Measurements from ENCODE around the gene ACOXL. TPM values are rescaled to one million over a fixed set of nuclear protein-coding genes. Genes with fewer than 3 reads are reported as not detected.

The ACOXL gene
- total and polyA plus RNA-seq, 4 donors: 0.13 TPM; not detected in 3

GRCh38 chr2:111101592-111101991 is 369.2 kb downstream of the ACOXL start:
- Histone ChIP-seq H3K4me1 (ENCODE audit: control insufficient read depth in 1 of 2, insufficient read depth in 2 of 2, low read length in 2 of 2) (no peaks in the 10 kb centered on the region), H3K4me3 (ENCODE audit: low read length in 2 of 2) (no peak overlapping the region), H3K27me3 (ENCODE audit: control insufficient read depth in 1 of 2, insufficient read depth in 2 of 2, low read length in 1 of 2) (no peaks in the 10 kb centered on the region), H3K9me3 (ENCODE audit: control insufficient read depth, low read length) (no peaks in the 10 kb centered on the region), H3K36me3 (ENCODE audit: control insufficient read depth in 1 of 2, insufficient read depth in 2 of 2, low read length in 1 of 2) (no peaks in the 10 kb centered on the region), H3K27ac (ENCODE audit: low read depth in 1 of 2, low read length in 2 of 2) (no peak overlapping the region)
- intact Hi-C loops (cut with DNase I): no loop called here
- ATAC-seq (ENCODE audit: low FRiP score): no peak
- no peak for DNase-seq
- 90 to 93% methylated on average over 2 of the region's 2 CpGs for WGBS, 2 donors

- intact Hi-C loops (cut with DNase I): no loop called here
- no peaks in the 10 kb centered on the region for H3K9me3 ChIP-seq (ENCODE audit: control insufficient read depth, low read length)
- no peaks in the 10 kb centered on the region for H3K27me3 ChIP-seq (ENCODE audit: control insufficient read depth in 1 of 2, insufficient read depth in 2 of 2, low read length in 1 of 2)
- DNase-seq: no peak
- no peak for ATAC-seq (ENCODE audit: low FRiP score)
- no peak overlapping the region for H3K4me3 ChIP-seq (ENCODE audit: low read length in 2 of 2)
- WGBS, 2 donors: 79 to 88% methylated on average over 2 of the region's 2 CpGs
- H3K36me3 ChIP-seq (ENCODE audit: control insufficient read depth in 1 of 2, insufficient read depth in 2 of 2, low read length in 1 of 2): no peaks in the 10 kb centered on the region
- no peak overlapping the region for H3K27ac ChIP-seq (ENCODE audit: low read depth in 1 of 2, low read length in 2 of 2)
- H3K4me1 ChIP-seq (ENCODE audit: control insufficient read depth in 1 of 2, insufficient read depth in 2 of 2, low read length in 2 of 2): no peaks in the 10 kb centered on the region
Measured at GRCh38 chr2:111102216-111102615, 369.8 kb downstream of the ACOXL start.

- WGBS, 2 donors: 50 to 57% methylated on average over 2 of the region's 2 CpGs
- ATAC-seq (ENCODE audit: low FRiP score) (no peak), DNase-seq (no peak)
- Histone ChIP-seq H3K4me1 (ENCODE audit: control insufficient read depth in 1 of 2, insufficient read depth in 2 of 2, low read length in 2 of 2) (no peaks in the 10 kb centered on the region), H3K27me3 (ENCODE audit: control insufficient read depth in 1 of 2, insufficient read depth in 2 of 2, low read length in 1 of 2) (no peaks in the 10 kb centered on the region), H3K4me3 (ENCODE audit: low read length in 2 of 2) (no peak overlapping the region), H3K9me3 (ENCODE audit: control insufficient read depth, low read length) (no peaks in the 10 kb centered on the region), H3K27ac (ENCODE audit: low read depth in 1 of 2, low read length in 2 of 2) (no peak overlapping the region), H3K36me3 (ENCODE audit: control insufficient read depth in 1 of 2, insufficient read depth in 2 of 2, low read length in 1 of 2) (no peaks in the 10 kb centered on the region)
- intact Hi-C loops (cut with DNase I): no loop called here
Measured at GRCh38 chr2:111105926-111106325, 373.6 kb downstream of the ACOXL start.

GRCh38 chr2:111106706-111107105 is 374.3 kb downstream of the ACOXL start:
- WGBS, 2 donors: 97 to 98% methylated on average over 5 of the region's 5 CpGs
- no peaks in the 10 kb centered on the region for H3K36me3 ChIP-seq (ENCODE audit: control insufficient read depth in 1 of 2, insufficient read depth in 2 of 2, low read length in 1 of 2)
- no peak for ATAC-seq (ENCODE audit: low FRiP score)
- H3K9me3 ChIP-seq (ENCODE audit: control insufficient read depth, low read length): no peaks in the 10 kb centered on the region
- DNase-seq: no peak
- no peaks in the 10 kb centered on the region for H3K27me3 ChIP-seq (ENCODE audit: control insufficient read depth in 1 of 2, insufficient read depth in 2 of 2, low read length in 1 of 2)
- intact Hi-C loops (cut with DNase I): no loop called here
- H3K4me1 ChIP-seq (ENCODE audit: control insufficient read depth in 1 of 2, insufficient read depth in 2 of 2, low read length in 2 of 2): no peaks in the 10 kb centered on the region
- H3K4me3 ChIP-seq (ENCODE audit: low read length in 2 of 2): no peak overlapping the region
- no peak overlapping the region for H3K27ac ChIP-seq (ENCODE audit: low read depth in 1 of 2, low read length in 2 of 2)

- Histone ChIP-seq H3K4me1 (ENCODE audit: control insufficient read depth in 1 of 2, insufficient read depth in 2 of 2, low read length in 2 of 2) (no peaks in the 10 kb centered on the region), H3K4me3 (ENCODE audit: low read length in 2 of 2) (no peak overlapping the region), H3K36me3 (ENCODE audit: control insufficient read depth in 1 of 2, insufficient read depth in 2 of 2, low read length in 1 of 2) (no peaks in the 10 kb centered on the region), H3K27ac (ENCODE audit: low read depth in 1 of 2, low read length in 2 of 2) (no peak overlapping the region), H3K9me3 (ENCODE audit: control insufficient read depth, low read length) (no peaks in the 10 kb centered on the region), H3K27me3 (ENCODE audit: control insufficient read depth in 1 of 2, insufficient read depth in 2 of 2, low read length in 1 of 2) (no peaks in the 10 kb centered on the region)
- 94 to 95% methylated on average over 2 of the region's 2 CpGs for WGBS, 2 donors
- intact Hi-C loops (cut with DNase I): no loop called here
- no peak for DNase-seq
- ATAC-seq (ENCODE audit: low FRiP score): no peak
Measured at GRCh38 chr2:111108745-111109271, 376.4 kb downstream of the ACOXL start.

GRCh38 chr2:111111101-111111755 is 378.9 kb downstream of the ACOXL start:
- intact Hi-C loops (cut with DNase I): loop anchor here in 1 of 2 donors (10.0 kb wide), 1 partner anchor 296 kb away; no protein-coding TSS in a partner anchor
- Histone ChIP-seq H3K4me1 (ENCODE audit: control insufficient read depth in 1 of 2, insufficient read depth in 2 of 2, low read length in 2 of 2) (no peaks in the 10 kb centered on the region), H3K27me3 (ENCODE audit: control insufficient read depth in 1 of 2, insufficient read depth in 2 of 2, low read length in 1 of 2) (no peaks in the 10 kb centered on the region), H3K36me3 (ENCODE audit: control insufficient read depth in 1 of 2, insufficient read depth in 2 of 2, low read length in 1 of 2) (no peaks in the 10 kb centered on the region), H3K27ac (ENCODE audit: low read depth in 1 of 2, low read length in 2 of 2) (no peak overlapping the region), H3K9me3 (ENCODE audit: control insufficient read depth, low read length) (no peaks in the 10 kb centered on the region), H3K4me3 (ENCODE audit: low read length in 2 of 2) (no peak overlapping the region)
- no peak for DNase-seq
- WGBS, 2 donors: 95 to 96% methylated on average over 4 of the region's 4 CpGs
- no peak for ATAC-seq (ENCODE audit: low FRiP score)

GRCh38 chr2:111113838-111114237 is 381.5 kb downstream of the ACOXL start:
- Histone ChIP-seq H3K36me3 (ENCODE audit: control insufficient read depth in 1 of 2, insufficient read depth in 2 of 2, low read length in 1 of 2) (no peaks in the 10 kb centered on the region), H3K27me3 (ENCODE audit: control insufficient read depth in 1 of 2, insufficient read depth in 2 of 2, low read length in 1 of 2) (no peaks in the 10 kb centered on the region), H3K9me3 (ENCODE audit: control insufficient read depth, low read length) (no peaks in the 10 kb centered on the region), H3K4me3 (ENCODE audit: low read length in 2 of 2) (no peak overlapping the region), H3K27ac (ENCODE audit: low read depth in 1 of 2, low read length in 2 of 2) (no peak overlapping the region), H3K4me1 (ENCODE audit: control insufficient read depth in 1 of 2, insufficient read depth in 2 of 2, low read length in 2 of 2) (no peaks in the 10 kb centered on the region)
- intact Hi-C loops (cut with DNase I): loop anchor here in 1 of 2 donors (10.0 kb wide), 1 partner anchor 299 kb away; no protein-coding TSS in a partner anchor
- WGBS, 2 donors: 90 to 91% methylated on average over 1 of the region's 1 CpG
- ATAC-seq (ENCODE audit: low FRiP score) (no peak), DNase-seq (no peak)

- WGBS, 2 donors: 67 to 72% methylated on average over 7 of the region's 7 CpGs
- Histone ChIP-seq H3K27ac (ENCODE audit: low read depth in 1 of 2, low read length in 2 of 2) (no peak overlapping the region), H3K9me3 (ENCODE audit: control insufficient read depth, low read length) (no peaks in the 10 kb centered on the region), H3K4me1 (ENCODE audit: control insufficient read depth in 1 of 2, insufficient read depth in 2 of 2, low read length in 2 of 2) (no peaks in the 10 kb centered on the region), H3K4me3 (ENCODE audit: low read length in 2 of 2) (no peak overlapping the region), H3K27me3 (ENCODE audit: control insufficient read depth in 1 of 2, insufficient read depth in 2 of 2, low read length in 1 of 2) (peaks cover 0 to 2% of the 10 kb centered on the region in 2 donors), H3K36me3 (ENCODE audit: control insufficient read depth in 1 of 2, insufficient read depth in 2 of 2, low read length in 1 of 2) (no peaks in the 10 kb centered on the region)
- DNase-seq (no peak), ATAC-seq (ENCODE audit: low FRiP score) (no peak)
- intact Hi-C loops (cut with DNase I): loop anchor here (2.0 to 10.0 kb wide), 3 partner anchors 301 to 551 kb away; no protein-coding TSS in a partner anchor
Measured at GRCh38 chr2:111116011-111116746, 383.8 kb downstream of the ACOXL start.
